HUES64 (cell line): ENCODE data around the gene SEPTIN5.
A peak's percentile ranks its signal among the peaks of the same experiment; 100 is the strongest.

Experiments
- H3K27ac ChIP-seq: 2 replicates; pipeline ENCODE4 v1.7.0; 2013; ENCODE audit warnings: low read depth, low read length, inconsistent platforms
- H3K27me3 ChIP-seq: 2 replicates; pipeline ENCODE4 v1.6.1; 2013; ENCODE audit warnings: mild to moderate bottlenecking, low read length; ENCODE audit not compliant: insufficient read depth
- H3K36me3 ChIP-seq: 2 replicates; pipeline ENCODE4 v1.6.1; 2013; ENCODE audit warnings: mild to moderate bottlenecking, low read length; ENCODE audit not compliant: insufficient read depth
- H3K4me1 ChIP-seq: 2 replicates; pipeline ENCODE4 v1.6.1; 2013; ENCODE audit warnings: mild to moderate bottlenecking, low read length, moderate library complexity; ENCODE audit not compliant: insufficient read depth
- H3K4me3 ChIP-seq: 2 replicates; pipeline ENCODE4 v1.5.1; 2013; ENCODE audit warnings: mild to moderate bottlenecking, low read length, moderate library complexity
- H3K9ac ChIP-seq: 2 replicates; pipeline ENCODE4 v1.6.1; 2013; ENCODE audit warnings: mild to moderate bottlenecking, low read depth, low read length
- H3K9me3 ChIP-seq: 2 replicates; pipeline ENCODE4 v1.6.1; 2013; ENCODE audit warnings: low read depth, low read length; ENCODE audit not compliant: insufficient read depth
- WGBS: fragments of 150-250, 120-280 bp; methylation state at CpG from one replicate; pipeline ENCODE4 v1.1.7; 2013; ENCODE audit warnings: missing lambda C conversion rate; 5-methylcytosine and 5-hydroxymethylcytosine counted together

SEPTIN5 gene

DNA sequence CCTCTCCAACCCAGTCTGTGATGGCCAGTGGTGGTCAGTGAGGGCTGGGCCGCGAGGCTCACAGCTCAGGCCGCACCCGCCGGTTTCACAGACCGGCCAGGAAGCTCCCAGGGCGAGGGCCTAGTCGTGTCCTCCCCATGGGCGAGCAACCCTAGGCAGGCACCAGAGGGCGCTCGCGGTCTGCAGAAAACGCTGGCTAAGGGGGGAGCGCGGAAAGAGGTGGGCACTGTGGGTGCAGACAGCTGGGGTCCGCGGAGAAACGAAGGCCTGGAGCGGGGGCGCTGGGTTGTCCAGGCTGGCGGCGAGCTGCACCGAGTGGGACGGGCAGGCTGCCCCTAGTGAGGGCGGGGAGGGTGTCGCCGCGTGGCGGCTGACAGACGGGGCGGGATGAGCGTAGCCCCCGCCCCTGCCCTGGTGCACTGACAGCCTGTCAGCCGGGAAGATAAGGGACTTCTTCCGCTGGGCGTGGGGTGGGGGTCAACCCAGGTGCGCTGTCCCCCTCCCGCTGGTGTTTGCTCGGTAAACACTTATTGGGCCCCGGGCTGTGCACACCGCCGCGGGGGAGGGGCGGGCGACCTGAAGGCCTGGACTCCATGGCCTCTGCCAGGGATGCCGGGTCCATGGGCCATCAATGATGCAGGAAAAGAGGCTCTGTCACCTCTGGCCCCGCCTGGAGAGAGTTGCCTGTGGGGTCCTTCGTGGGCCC lies 16.5 kb downstream of the SEPTIN5 start:
- Histone ChIP-seq H3K9me3 (no peaks in the 10 kb centered on the region), H3K4me1 (no peaks in the 10 kb centered on the region), H3K9ac (no peak overlapping the region), H3K27ac (no peak overlapping the region), H3K27me3 (peaks cover 47% of the 10 kb centered on the region), H3K4me3 (peak overlapping the region; percentile 47), H3K36me3 (no peaks in the 10 kb centered on the region)
- WGBS, result 8% methylated on average over 48 of the region's 48 CpGs

DNA sequence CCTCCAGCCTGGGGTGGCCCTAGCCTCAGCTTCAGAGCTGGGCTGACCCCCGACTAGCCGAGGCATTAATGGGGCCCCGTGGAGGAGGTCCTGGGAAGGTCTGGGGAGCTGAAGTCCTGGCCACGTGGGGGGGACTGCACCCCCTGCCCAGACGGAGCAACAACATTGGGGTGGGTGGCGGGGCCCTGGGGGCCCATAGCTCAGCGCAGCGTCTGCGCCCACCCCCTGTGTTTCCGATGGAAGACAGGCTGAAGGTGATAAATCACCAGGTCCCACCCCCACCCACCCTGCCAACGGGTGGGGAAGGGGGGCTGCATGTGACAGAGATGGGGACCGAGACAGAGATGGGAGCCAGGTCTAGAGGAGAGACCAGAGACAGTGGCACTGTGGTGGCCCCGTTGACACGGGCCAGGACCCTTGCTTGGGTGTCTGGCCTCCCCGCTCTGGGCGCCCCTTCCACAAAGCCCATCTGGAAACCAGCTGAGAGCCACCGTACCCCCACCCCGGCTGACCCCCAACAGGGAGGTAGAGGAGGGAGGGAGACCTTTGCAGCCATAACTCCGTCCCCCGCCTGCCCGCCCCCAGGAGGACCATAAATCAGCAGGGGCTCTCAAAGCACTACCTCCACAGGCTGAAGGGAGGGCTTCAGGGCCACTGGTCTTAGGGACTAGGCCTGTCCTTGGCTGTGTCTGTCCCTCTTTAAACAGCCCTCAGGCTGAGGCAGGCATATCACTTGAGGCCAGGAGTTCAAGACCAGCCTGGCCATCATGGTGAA lies 17.2 kb downstream of the SEPTIN5 start:
- H3K9me3 ChIP-seq, result no peaks in the 10 kb centered on the region
- no peaks in the 10 kb centered on the region; the same call in 1 of the 2 replicates for H3K4me1 ChIP-seq
- H3K27ac ChIP-seq, result no peak overlapping the region
- H3K9ac ChIP-seq, result no peak overlapping the region
- peaks cover 40% of the 10 kb centered on the region for H3K27me3 ChIP-seq
- no peak overlapping the region for H3K4me3 ChIP-seq
- 83% methylated on average over 21 of the region's 21 CpGs for WGBS
- H3K36me3 ChIP-seq, result no peaks in the 10 kb centered on the region

DNA sequence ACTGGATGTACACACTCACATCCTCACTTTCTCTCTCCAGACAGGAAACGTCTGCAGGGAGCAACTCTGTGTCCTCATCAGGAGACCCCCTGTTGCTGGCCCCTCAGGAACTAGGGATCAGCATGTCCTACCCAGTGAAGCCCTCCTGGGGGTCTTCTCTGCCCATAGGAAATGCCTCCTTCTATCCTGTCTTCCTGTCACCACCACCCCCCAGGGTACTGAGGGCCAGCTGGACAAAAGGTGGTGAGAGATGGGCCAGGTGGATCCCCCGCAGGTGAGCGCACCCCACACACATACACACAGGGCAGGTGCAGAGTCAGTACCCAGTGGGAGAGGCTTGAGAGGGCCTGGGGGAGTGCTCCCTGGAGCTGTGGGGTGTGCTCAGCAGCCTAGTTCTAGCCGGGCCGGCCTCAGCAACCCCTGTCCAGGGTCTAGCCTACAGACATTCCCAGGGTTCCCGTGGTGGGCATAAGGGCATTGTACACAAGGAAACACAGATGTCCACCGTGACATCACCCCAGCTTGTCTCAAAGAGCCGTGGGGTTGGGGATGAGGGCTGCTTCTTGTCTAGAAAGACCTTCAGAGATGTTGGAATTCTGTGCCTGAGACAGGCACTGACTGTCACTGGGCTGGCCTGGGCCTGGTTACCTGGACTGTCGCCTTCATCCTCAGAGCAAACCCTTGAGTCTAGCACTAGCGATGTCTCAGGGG lies 18.3 kb downstream of the SEPTIN5 start:
- 90% methylated on average over 8 of the region's 10 CpGs for WGBS
- Histone ChIP-seq H3K36me3 (no peaks in the 10 kb centered on the region), H3K4me3 (no peak overlapping the region), H3K9me3 (no peaks in the 10 kb centered on the region), H3K27ac (no peak overlapping the region), H3K4me1 (no peaks in the 10 kb centered on the region; the same call in 1 of the 2 replicates), H3K9ac (no peak overlapping the region), H3K27me3 (peaks cover 30% of the 10 kb centered on the region)

DNA sequence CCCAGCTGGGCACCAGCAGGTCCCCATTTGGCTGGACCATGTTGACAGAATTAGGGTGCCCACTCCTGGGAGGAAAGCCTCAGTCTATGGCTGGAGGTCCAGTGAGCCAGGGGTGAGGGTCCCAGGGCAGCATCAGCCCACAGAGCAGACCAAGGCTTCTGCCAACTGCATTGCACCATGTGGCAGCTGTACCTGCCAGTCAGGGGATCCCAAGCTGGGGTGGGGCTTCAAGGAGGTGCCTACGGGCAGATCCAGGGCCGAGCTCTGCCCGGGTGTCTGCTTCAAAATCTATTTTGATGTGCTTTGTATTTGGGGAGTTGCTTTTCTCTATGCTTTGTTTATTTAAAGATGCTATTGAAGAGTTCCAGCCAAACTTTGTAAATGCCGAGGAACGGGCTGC lies 19.5 kb downstream of the SEPTIN5 start:
- Histone ChIP-seq H3K27ac (no peak overlapping the region), H3K27me3 (peaks cover 18% of the 10 kb centered on the region), H3K9me3 (no peaks in the 10 kb centered on the region), H3K4me3 (no peak overlapping the region), H3K9ac (no peak overlapping the region), H3K4me1 (peaks cover 8% of the 10 kb centered on the region), H3K36me3 (no peaks in the 10 kb centered on the region)
- WGBS, result 88% methylated on average over 5 of the region's 5 CpGs

DNA sequence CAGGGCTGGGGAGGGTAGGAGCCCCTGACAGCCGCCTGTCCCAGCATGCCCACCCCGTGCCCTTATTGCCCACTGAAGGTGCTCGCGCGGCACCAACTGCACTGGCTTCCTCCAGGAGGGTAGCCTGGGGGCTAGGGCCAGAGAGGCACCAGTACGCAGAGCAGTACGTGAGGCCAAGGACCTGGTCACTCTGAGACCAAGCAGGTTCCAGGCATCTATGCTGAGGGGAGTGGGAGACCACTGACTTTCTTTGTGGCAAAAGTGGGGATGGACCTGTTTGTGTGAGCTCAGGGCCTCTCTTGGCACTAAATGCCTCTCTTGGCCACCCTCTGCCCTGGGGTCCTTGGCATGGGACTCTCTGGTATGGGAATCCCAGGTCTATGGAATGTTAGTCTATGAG lies 19.9 kb downstream of the SEPTIN5 start:
- Histone ChIP-seq H3K36me3 (no peaks in the 10 kb centered on the region), H3K4me1 (peaks cover 8% of the 10 kb centered on the region), H3K9me3 (no peaks in the 10 kb centered on the region), H3K9ac (no peak overlapping the region), H3K27ac (no peak overlapping the region), H3K27me3 (peaks cover 14% of the 10 kb centered on the region), H3K4me3 (no peak overlapping the region)
- 94% methylated on average over 7 of the region's 7 CpGs for WGBS

DNA sequence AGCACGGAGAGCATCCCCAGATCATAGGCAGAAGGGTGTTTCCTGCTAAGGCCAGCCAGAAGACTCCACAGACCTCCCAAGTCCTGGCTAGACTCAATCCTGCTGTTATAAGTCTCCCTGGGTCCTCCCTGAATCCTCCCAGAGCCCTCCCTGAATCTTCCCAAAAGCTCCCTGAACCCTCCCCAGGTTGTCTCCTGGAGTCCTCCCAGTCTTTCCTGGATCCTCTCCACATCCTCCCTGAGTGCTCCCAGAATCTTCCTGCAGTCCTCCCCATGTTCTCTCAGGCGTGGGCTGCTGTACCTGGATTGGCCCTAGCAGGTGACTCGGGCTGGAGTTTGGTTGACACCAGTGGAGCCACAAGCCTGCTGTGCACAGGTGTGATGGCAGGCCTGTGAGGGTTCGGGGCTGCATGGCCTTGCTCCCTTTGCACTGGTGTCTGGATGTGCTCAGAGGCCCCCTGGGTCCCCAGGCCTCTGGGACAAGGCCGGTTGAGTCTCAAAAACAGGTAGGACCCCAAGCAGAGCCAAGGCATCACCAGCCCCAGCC lies 20.6 kb downstream of the SEPTIN5 start:
- H3K27ac ChIP-seq, result no peak overlapping the region
- H3K36me3 ChIP-seq, result no peaks in the 10 kb centered on the region
- H3K27me3 ChIP-seq, result peaks cover 6% of the 10 kb centered on the region
- H3K4me3 ChIP-seq, result no peak overlapping the region
- peaks cover 8% of the 10 kb centered on the region for H3K4me1 ChIP-seq
- no peaks in the 10 kb centered on the region for H3K9me3 ChIP-seq
- 89% methylated on average over 5 of the region's 5 CpGs for WGBS
- no peak overlapping the region for H3K9ac ChIP-seq

DNA sequence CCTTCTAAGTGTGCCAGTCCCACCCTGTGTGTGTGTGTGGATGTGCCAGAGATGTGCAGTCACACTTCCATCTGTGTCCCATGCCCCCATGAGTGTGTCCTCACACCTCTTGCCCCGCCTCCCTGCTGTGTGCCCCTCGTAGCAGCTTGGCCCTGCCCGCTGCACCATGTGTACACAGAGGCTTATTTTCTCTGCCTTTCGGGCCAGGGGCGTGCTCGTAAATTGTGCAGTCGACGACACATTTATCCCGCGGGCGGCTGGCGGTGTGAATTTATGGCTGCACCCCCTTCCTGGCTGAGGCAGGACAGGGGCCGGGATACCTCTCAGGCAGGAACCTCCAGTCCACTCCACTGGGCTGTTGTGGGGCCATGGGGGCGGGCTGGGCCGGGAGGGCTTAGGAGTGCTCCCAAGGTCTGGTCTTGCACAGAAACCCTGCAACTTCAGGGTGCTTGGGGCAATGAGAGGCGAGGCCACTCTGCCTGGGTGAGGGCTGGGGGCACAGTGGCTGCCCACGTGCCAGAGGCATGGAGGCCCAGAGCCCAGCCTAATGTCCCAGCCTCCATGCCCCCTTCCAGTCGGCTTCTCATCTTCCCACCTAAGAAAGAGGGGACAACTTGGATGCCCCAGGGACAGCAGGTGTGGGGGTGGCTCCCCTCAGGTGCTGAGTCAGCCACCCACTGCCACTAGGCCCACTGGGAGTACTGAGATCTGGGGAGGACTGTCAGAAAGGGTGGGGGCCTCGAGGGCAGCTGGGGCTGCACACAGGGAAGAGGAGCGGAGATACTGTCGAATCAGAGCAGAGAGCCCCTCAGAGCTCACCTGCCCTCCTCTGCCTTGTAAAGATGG lies 21.6 kb downstream of the SEPTIN5 start:
- H3K9ac ChIP-seq, result no peak overlapping the region
- no peaks in the 10 kb centered on the region for H3K9me3 ChIP-seq

DNA sequence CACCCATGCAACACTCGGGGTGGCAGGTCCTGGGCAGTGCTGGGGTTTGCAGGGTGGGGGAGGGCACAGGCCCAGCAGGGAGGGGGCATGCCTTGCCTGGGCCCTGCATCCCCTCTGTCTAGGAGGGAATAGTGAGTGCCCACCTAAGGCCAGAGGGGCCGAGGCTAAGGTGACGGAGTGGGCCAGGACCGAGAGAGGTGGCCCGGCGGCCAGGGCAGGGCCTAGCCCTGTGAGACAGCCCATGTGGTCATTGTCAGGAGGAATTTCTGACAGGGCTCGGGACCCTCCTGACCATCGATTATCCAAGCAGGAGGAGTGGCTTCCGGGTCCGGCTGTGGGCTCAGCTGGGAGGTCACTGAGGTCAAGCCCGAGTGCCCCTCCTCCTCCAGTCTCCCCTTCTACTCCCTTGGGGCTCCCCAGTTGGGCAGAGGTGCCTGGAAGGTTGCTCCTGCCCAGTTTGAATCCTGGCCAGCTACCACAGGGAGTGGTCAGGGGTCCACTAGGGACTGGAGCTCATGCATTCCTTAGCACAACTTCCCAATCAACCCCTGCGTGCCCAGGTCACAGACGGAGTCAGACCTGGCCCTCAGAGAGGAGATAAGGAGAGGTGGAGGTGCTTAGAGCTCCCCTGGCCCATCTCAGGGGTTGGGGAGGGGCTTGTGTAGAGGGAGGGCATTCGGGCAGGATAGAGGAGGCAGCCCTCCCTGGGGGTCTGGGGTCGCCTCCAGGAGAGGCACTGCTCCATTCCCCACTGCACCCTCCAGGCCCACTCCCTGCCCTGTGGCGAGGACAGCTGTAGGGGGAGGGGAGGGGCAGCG lies 23.8 kb downstream of the SEPTIN5 start:
- Histone ChIP-seq H3K9me3 (no peaks in the 10 kb centered on the region), H3K4me3 (no peak overlapping the region), H3K9ac (no peak overlapping the region), H3K27me3 (no peaks in the 10 kb centered on the region; the same call in 1 of the 2 replicates), H3K27ac (no peak overlapping the region), H3K36me3 (no peaks in the 10 kb centered on the region), H3K4me1 (peaks cover 8% of the 10 kb centered on the region)
- WGBS, result 94% methylated on average over 13 of the region's 17 CpGs

More for the DNA sequence above, 21.6 kb downstream of the SEPTIN5 start:
- peaks cover 8% of the 10 kb centered on the region for H3K4me1 ChIP-seq
- no peak overlapping the region for H3K27ac ChIP-seq
- H3K27me3 ChIP-seq, result no peaks in the 10 kb centered on the region
- no peak overlapping the region for H3K4me3 ChIP-seq
- H3K36me3 ChIP-seq, result no peaks in the 10 kb centered on the region
- WGBS, result 89% methylated on average over 21 of the region's 21 CpGs

DNA sequence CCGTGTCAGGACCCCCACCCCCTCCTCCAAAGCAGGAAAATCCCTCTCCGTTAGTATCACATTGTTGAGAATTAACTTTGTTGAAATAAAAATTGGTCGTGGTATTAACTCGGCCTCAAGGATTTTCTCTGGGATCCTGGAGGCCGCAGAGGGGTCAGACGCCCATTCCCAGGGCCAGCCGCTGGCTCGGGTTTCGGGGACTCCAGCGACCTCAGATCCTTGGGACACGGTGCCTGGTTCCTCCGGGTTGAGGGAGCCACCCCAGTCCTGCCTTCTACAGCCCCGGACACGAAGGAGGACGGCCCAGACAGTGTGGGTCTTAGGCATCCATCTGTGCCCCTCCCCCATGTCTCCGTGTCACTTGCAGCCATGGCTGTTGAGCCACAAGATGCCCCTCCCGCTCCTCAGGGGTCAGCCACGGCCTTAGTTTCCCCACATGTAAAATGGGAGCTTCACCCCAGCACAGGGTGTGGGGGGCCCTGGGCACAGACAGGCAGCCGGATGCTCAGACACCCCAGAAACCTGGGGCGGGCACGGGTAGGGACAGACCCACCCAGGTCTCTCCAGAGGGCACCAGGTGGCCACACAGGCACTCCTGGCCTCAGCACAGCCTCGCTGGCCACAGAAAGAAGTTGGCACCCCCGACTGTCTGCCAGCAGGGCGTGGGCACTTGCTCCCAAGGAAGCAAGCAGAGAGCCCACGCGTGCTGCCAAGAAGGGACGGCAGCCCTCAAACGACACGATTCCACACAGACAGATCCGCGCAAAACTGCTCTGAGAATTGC lies 24.6 kb downstream of the SEPTIN5 start:
- Histone ChIP-seq H3K9ac (no peak overlapping the region), H3K27ac (no peak overlapping the region), H3K4me3 (no peak overlapping the region), H3K9me3 (no peaks in the 10 kb centered on the region), H3K27me3 (no peaks in the 10 kb centered on the region; the same call in 1 of the 2 replicates), H3K36me3 (no peaks in the 10 kb centered on the region), H3K4me1 (peaks cover 8% of the 10 kb centered on the region)
- WGBS, result 85% methylated on average over 30 of the region's 31 CpGs
